HG03064 (cell line): ENCODE measurements around the gene ARMC8.

Experiments
- ATAC-seq: cut with Tn5 transposase; IDR thresholded peaks from one replicate; pipeline ENCODE4 v1.9.1; 2021; ENCODE audit warnings: low read depth; ENCODE audit not compliant: unreplicated experiment

Gene ARMC8

DNA sequence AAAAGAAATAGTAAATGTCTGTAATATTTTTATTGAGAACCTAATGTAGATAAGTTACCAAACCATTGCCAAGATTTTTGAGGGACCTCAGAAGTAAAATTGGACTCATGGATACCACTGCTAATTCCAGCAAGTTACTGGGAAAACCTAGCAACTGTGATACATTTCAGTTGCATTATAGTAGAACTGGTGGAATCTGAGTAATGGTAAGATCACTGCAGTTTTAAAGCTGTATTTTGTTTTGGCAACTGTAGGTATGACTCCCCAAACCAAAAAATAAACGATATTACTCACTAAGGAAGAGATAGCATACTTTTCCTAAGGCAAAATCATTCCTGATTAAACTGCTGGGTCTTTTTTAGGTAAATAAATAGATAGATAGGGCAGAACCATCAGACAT lies 54.0 kb downstream of the ARMC8 start:
- ATAC-seq = no peak

DNA sequence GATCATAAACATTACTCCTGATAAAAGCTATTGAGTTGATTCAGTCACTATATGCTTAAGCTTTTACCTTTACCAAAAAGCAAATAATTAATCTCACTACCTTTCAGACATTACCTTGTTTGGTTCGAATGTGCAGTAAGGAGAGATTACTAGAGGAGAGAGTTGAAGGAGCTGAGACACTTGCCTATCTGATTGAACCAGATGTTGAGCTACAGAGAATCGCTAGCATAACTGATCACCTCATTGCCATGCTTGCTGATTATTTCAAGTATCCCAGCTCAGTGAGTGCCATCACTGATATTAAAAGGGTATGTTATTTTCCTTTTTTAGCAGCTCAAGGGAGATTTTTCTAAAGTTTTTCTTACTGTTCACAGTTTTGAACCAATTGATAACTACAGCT lies 54.6 kb downstream of the ARMC8 start:
- no peak for ATAC-seq

DNA sequence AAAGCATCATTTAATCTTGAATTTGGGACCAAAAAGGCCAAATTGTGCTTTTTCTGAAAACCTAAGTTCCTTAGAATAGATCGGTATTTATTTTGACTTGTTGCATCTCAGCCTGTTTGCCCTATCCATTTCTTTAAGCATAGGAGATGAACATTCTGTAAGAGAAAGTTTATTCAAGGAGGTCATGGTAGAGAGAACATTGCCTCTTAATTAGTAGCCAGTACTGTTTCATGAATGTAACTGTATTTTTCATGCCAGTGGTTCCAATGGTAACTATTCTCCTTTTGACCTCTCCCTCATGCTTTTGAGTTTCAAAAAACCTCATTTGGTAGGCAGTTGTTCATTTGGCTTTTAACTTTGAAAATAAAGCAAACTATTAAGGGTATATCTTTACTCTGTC lies 55.4 kb downstream of the ARMC8 start:
- ATAC-seq = no peak

DNA sequence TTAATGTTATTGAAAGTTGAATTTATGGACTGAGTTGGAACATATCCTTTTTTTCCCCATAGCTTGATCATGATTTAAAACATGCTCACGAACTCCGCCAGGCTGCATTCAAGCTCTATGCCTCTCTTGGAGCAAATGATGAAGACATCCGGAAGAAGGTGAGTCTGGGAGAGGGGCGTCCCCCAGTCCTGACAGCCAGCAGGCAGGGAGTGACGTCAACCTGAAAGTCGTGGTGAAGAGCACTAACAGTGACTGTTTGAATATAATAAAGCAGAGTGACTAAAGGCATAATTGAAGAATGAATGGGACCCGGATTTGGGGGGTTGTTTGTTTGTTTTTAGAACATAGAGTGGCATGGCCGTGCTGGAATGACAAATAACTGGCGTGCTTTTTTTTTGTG lies 57.9 kb downstream of the ARMC8 start:
- ATAC-seq = no peak

DNA sequence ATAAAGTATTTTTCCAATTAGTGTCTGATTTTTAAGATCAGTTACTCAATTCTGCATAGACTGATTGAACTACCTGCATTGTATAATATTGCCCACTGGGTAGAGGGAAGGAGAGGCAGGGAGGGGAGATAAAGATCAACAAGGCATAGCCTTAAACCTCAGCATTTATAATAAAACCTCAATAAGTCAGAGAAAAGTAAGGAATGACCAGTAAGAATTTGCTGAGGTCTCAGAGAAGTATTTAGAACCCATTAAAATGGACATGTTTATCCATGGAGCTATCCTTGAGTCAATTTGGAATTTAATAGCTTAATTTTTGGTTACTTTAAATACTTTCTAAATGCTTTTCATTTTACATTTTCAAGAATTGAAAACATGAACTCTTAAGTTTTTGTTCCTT lies 62.5 kb downstream of the ARMC8 start:
- ATAC-seq = no peak

GRCh38 chr3:138253609-138254008 lies 66.5 kb downstream of the ARMC8 start:
- no peak for ATAC-seq

- ATAC-seq = no peak
Measured at GRCh38 chr3:138254216-138254615, 67.1 kb downstream of the ARMC8 start.

DNA sequence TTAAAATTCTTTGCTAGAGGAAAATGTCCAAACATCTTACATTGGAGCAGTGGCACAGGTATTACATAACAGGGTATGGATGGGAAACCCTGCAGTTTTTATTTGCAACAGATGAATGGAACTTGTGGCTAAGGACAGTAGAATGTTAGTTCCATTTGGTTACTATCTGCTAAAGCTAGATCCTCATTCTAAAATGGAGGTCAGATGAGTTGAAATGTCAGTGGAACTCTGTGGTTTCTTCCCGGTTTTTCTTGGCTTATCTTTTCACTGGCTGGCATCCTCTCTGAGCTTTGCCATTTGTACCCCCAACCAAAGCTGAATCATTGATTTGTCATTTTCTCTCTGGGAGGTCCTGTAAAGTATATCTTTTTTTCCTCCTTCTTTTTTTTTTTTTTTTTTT lies 68.9 kb downstream of the ARMC8 start:
- no peak for ATAC-seq

DNA sequence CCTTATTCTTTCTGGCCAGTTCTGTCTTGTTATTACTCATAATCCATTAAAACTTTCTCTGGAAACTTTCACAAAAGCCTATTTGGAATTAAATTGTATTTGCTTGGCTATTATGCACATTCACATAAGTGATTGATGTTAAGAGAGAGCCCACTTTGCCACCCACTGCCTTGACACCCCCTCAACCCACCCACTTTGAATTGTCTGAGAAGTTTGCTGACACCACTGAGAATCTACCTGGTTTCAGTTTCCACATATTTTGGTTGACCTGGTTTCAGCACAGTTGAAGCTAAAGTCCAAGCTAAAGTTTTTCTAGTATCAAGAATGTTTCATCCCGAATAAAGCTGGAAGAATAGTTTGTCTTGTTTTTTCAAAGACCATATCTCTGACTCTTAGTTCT lies 70.9 kb downstream of the ARMC8 start:
- no peak for ATAC-seq

DNA sequence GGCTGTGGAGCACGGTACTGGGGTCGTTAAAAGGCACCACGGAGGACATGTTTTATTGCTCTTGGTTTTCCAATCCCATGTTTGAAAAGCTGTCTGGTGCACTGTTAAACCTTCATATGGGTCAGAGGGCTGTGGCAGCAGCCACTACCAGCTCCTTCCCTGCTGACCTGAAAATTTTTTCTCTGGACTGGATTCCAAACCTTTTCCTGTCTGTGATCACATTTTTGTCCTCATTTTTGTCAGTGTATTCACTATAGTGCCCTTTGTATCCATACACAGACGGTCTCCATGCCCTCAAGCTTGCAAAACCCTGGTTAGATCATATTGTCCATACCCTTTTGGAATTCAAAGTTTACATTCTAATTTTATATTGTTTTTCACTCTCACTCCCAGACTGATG lies 72.0 kb downstream of the ARMC8 start:
- ATAC-seq = no peak

GRCh38 chr3:138260611-138261010 lies 73.5 kb downstream of the ARMC8 start:
- no peak for ATAC-seq

DNA sequence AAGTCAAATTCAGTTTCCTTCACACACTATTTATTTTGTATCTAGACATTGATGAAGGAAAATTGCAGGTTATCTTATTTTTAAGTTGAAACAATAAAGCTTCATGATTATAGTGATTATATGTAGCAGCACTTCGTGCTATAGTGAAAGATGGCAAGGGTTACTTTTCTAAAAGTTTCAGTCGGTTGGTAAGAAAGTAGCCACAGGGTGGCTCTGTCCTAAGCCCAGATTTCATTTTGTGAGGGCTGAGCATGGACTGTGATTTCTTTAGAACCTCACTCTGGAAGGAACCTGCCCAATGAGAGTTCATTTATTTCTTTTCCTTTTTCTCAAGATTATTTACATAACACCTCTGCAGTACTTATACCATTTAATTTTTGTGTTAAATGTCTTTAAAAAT lies 76.0 kb downstream of the ARMC8 start:
- ATAC-seq = no peak

DNA sequence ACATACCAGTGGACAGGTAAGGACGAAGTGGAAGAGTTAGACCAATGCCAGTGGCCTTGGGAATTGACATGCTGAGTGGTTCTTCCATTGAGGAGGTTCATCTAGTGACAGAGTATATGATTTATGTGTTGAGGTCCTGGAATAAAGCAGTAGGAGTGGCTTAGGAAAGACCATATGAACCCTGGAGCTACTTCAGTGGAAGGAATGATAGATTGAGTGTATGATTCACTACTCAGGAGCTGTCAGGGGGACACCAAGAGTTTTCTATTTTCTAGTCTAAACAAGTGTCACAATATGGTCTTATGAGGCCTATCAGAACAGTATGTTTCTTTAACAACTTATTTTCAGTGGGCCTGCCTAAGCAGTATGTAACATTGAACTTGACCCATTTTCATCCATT lies 78.6 kb downstream of the ARMC8 start:
- no peak for ATAC-seq

DNA sequence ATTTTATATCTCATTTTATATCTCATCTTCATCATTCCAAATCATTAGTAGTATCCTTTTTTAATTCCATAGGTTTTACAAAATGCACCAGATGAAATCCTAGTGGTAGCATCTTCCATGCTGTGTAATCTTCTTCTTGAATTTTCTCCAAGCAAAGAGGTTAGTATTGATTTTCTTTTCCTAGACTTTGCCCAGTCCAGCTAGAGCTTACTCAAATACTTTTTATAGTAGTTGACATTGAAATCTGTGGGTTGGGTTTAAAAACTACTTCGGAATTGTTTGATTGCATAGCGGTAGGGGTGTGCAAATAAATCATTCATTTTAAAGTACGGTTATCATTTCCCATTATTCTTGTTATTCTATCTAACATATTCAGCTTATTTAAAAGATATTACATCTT lies 80.0 kb downstream of the ARMC8 start:
- no peak for ATAC-seq

- no peak for ATAC-seq
Measured at GRCh38 chr3:138270245-138270644, 83.1 kb downstream of the ARMC8 start.

GRCh38 chr3:138271189-138271794 lies 84.2 kb downstream of the ARMC8 start:
- ATAC-seq = no peak

- ATAC-seq = no peak
Measured at GRCh38 chr3:138281561-138281960, 94.5 kb downstream of the ARMC8 start.

GRCh38 chr3:138282836-138283235 lies 95.7 kb downstream of the ARMC8 start:
- no peak for ATAC-seq

GRCh38 chr3:138284079-138284478 lies 97.0 kb downstream of the ARMC8 start:
- ATAC-seq = no peak

- ATAC-seq = no peak
Measured at GRCh38 chr3:138284957-138285477, 97.9 kb downstream of the ARMC8 start.

DNA sequence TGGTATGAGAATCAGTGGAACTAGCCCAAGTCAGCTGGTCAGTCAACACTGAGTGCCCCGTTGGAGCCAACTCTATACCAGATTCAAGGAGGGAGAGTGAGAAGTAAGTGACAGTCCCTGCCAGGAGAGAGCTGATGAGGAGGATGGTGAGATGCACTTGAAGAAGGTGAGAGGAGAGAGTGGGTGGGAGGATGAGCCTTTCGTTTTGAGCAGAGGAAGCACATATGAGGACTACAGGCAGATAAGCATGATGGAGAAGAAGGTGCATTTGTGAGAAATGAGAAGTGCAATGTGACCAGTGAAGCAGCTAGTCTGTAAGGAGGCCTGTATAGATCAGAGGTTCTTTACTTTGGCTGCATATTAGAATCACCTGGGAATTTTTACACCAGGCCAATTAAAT lies 102.2 kb downstream of the ARMC8 start:
- ATAC-seq = no peak

DNA sequence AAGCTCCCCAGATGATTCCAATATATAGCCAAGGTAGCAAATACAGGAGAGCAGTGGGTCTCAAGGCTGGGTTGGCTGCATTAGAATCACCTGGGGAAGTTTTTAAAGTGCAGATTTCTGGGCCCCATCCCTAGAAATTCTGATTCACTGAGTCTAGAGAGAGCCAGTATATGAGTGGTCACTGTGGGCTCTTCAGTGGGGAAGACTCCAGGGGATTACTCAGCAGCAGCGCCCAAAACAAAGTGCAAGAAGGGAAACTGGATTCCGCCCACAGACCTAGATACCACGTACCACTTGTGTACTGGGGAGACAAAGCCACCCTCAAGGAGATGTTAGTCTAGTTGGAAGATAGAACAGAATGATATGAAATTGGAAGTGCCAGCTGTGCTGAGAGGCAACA lies 102.6 kb downstream of the ARMC8 start:
- no peak for ATAC-seq

- no peak for ATAC-seq
Measured at GRCh38 chr3:138296639-138297038, 109.5 kb downstream of the ARMC8 start.
